HG03521 (cell line): Measurements from ENCODE around the gene PCDHB12.
"Not testable (repeated sequence)": the region's sequence is repeated elsewhere in the genome, so short reads cannot be mapped to it uniquely, and the experiment has no call there.

ENCODE experiments used
- ATAC-seq: cut with Tn5 transposase; IDR thresholded peaks from one replicate; pipeline ENCODE4 v1.9.1; 2021; ENCODE audit warnings: mild to moderate bottlenecking, moderate library complexity; ENCODE audit not compliant: unreplicated experiment

PCDHB12 gene

GRCh38 chr5:141201646-141202045 lies 6.9 kb upstream of the PCDHB12 start:
- ATAC-seq = not testable (repeated sequence)

GRCh38 chr5:141210281-141210680 lies 1.8 kb downstream of the PCDHB12 start:
- not testable (repeated sequence) for ATAC-seq

GRCh38 chr5:141210849-141211248 lies 2.3 kb downstream of the PCDHB12 start:
- not testable (repeated sequence) for ATAC-seq

GRCh38 chr5:141213656-141214339 lies 5.3 kb downstream of the PCDHB12 start, which contains the start of gene PCDHB13:
Gene PCDHB13 (plus strand): TSS chr5:141213919. CDS start chr5:141214124, 205 bp downstream.
- ATAC-seq = not testable (repeated sequence)

- ATAC-seq = not testable (repeated sequence)
These were observed 6.1 kb downstream of the PCDHB12 start for GRCh38 chr5:141214583-141214982.

- not testable (repeated sequence) for ATAC-seq
These were observed 7.0 kb downstream of the PCDHB12 start for GRCh38 chr5:141215504-141215903.

- ATAC-seq = not testable (repeated sequence)
These were observed 7.5 kb downstream of the PCDHB12 start for GRCh38 chr5:141216035-141216434.

GRCh38 chr5:141223112-141223783 lies 14.7 kb downstream of the PCDHB12 start, which contains the start of gene PCDHB14:
Gene PCDHB14 (plus strand): TSS chr5:141223343. CDS start chr5:141223506, 163 bp downstream.
- no peak for ATAC-seq

GRCh38 chr5:141224844-141225243 lies 16.3 kb downstream of the PCDHB12 start:
- ATAC-seq = not testable (repeated sequence)

- not testable (repeated sequence) for ATAC-seq
These were observed 16.9 kb downstream of the PCDHB12 start for GRCh38 chr5:141225421-141225820.

GRCh38 chr5:141234109-141234667 lies 25.7 kb downstream of the PCDHB12 start:
- ATAC-seq = no peak

- not testable (repeated sequence) for ATAC-seq
These were observed 27.4 kb downstream of the PCDHB12 start for GRCh38 chr5:141235922-141236321.

GRCh38 chr5:141236516-141237313 lies 28.2 kb downstream of the PCDHB12 start:
- ATAC-seq = no peak

- ATAC-seq = no peak
These were observed 33.0 kb downstream of the PCDHB12 start for GRCh38 chr5:141241496-141241895.

GRCh38 chr5:141245250-141245717 lies 36.8 kb downstream of the PCDHB12 start, which contains the start of gene PCDHB15:
Gene PCDHB15 (plus strand): TSS chr5:141245395. CDS start chr5:141245579, 184 bp downstream.
- no peak for ATAC-seq

GRCh38 chr5:141246971-141247370 lies 38.5 kb downstream of the PCDHB12 start:
- not testable (repeated sequence) for ATAC-seq

- ATAC-seq = not testable (repeated sequence)
These were observed 38.9 kb downstream of the PCDHB12 start for GRCh38 chr5:141247434-141247833.

- no peak for ATAC-seq
These were observed 42.1 kb downstream of the PCDHB12 start for GRCh38 chr5:141250576-141250975.

- ATAC-seq = no peak
These were observed 49.9 kb downstream of the PCDHB12 start for GRCh38 chr5:141258464-141258863.

GRCh38 chr5:141258948-141259347 lies 50.4 kb downstream of the PCDHB12 start:
- ATAC-seq = no peak
